SKM-1 treated with dmso at 0.1 percent for 144 hours (cell line): Measurements from ENCODE around the gene ZFP36.
"Not testable (repeated sequence)": the region's sequence is repeated elsewhere in the genome, so short reads cannot be mapped to it uniquely, and the experiment has no call there.

ENCODE experiments used
- DNase-seq: peaks from one replicate; lab custom pipeline; 2025; ENCODE audit not compliant: unreplicated experiment; lab: John Stamatoyannopoulos, UW

ZFP36 gene

GRCh38 chr19:39406656-39407409 is at the start of gene ZFP36:
ZFP36 (plus strand) TSS chr19:39406847; CDS start chr19:39406905, 58 bp downstream.
- peak; percentile 71 for DNase-seq

- no peak for DNase-seq
Observed at GRCh38 chr19:39359026-39359425, 47.6 kb upstream of the ZFP36 start.

GRCh38 chr19:39360599-39360998 is 46.0 kb upstream of the ZFP36 start:
- no peak for DNase-seq

- no peak for DNase-seq
Observed at GRCh38 chr19:39362682-39363657, 43.7 kb upstream of the ZFP36 start.

- no peak for DNase-seq
Observed at GRCh38 chr19:39363901-39364457, 42.7 kb upstream of the ZFP36 start.

- DNase-seq: no peak
Observed at GRCh38 chr19:39365531-39365930, 41.1 kb upstream of the ZFP36 start.

- no peak for DNase-seq
Observed at GRCh38 chr19:39369200-39369599, 37.4 kb upstream of the ZFP36 start.

GRCh38 chr19:39370735-39371134 is 35.9 kb upstream of the ZFP36 start:
- no peak for DNase-seq

- DNase-seq: no peak
Observed at GRCh38 chr19:39372047-39372802, 34.4 kb upstream of the ZFP36 start.

GRCh38 chr19:39372941-39373340 is 33.7 kb upstream of the ZFP36 start:
- DNase-seq: no peak

GRCh38 chr19:39375929-39376328 is 30.7 kb upstream of the ZFP36 start:
- no peak for DNase-seq

GRCh38 chr19:39377373-39378362 is 29.0 kb upstream of the ZFP36 start:
- no peak for DNase-seq

GRCh38 chr19:39379366-39379765 is 27.3 kb upstream of the ZFP36 start:
- not testable (repeated sequence) for DNase-seq

- no peak for DNase-seq
Observed at GRCh38 chr19:39379865-39380396, 26.7 kb upstream of the ZFP36 start.

GRCh38 chr19:39380521-39381502 is 25.8 kb upstream of the ZFP36 start:
- no peak for DNase-seq

GRCh38 chr19:39381910-39382611 is 24.6 kb upstream of the ZFP36 start:
- no peak for DNase-seq

GRCh38 chr19:39382991-39383828 is 23.4 kb upstream of the ZFP36 start:
- no peak for DNase-seq
